ENCODE results near the gene PEX14. TPM values are rescaled to one million over a fixed set of nuclear protein-coding genes. Genes with fewer than 3 reads are reported as not detected.

The PEX14 gene
- polyA plus RNA-seq, 3 donors, result 2.2 to 8.8 (median 2.7) TPM

DNA sequence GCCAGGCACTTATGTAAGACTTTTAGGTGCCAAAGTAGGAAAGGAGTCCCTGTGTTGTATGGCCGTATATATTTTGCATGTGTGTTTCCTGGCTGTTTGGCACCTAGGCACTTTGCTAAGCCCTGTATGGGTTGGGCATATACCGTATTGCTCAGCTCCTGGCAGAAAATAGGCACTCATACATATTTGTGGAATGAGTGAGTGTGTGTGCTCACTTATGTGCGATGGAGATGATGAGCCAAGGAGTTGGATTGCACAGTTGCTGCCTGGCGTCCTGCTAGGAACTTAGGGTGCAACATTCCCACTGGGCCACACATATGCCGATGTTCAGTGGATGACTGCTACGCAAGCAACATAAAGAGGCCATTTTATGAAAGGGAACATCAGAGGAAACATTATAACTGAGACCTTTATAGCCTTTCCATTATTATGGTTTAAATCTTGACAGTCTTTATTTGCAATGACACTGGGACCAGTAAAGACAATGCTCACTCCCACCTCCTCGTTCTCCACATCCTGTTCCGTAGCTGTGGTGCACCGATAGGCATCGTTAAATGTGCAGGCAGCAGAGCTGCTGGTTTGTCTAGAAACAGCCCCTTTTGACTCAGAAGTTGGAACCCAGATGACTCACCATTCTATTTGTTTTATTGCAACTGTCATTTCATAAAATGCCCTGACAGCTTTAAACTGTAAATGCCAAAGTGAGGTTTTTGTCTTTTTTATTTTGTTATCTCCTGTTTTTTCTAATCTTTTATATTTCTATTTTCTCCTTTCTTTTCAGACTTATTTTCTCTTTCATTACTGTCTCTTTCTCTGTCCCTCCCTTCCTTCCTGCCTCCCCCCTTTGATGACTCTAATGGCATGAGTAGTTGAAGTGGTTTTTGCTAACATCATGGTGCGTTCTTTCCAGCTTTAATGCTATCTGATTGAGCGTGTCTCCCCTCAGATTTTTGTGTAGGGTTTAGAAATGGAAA, 36.1 kb downstream of the PEX14 start:
- H2AFZ ChIP-seq (ENCODE audit: insufficient read depth, low read depth, low read length, poor library complexity, severe bottlenecking), result no peak overlapping the region
- peak overlapping the region in 3 of 7 donors; percentile 41 to 67 (median 65) for H3K27ac Mint-ChIP-seq
- intact Hi-C loops (cut with micrococcal nuclease), result no loop called here
- peak overlapping the region; percentile 11 for H3K9ac ChIP-seq (ENCODE audit: insufficient read depth, low read length, poor library complexity, severe bottlenecking)
- H3K36me3 Mint-ChIP-seq, result peaks cover 16 to 19% of the 10 kb centered on the region in 2 donors
- peaks cover 49% of the 10 kb centered on the region for H3K79me2 ChIP-seq (ENCODE audit: insufficient read depth, low read length)
- H3K4me3 Mint-ChIP-seq, result peak overlapping the region in 1 of 2 donors; percentile 14
- H3K4me2 ChIP-seq (replicated peaks; ENCODE audit: extremely low read depth, low read length, poor library complexity, severe bottlenecking), result no peak overlapping the region
- peaks cover 88% of the 10 kb centered on the region for H4K20me1 ChIP-seq (ENCODE audit: insufficient read depth, low read length)
- H3K27ac ChIP-seq (ENCODE audit: low read depth in 1 of 2, low read length in 2 of 2), result peak overlapping the region in 1 of 2 donors; percentile 29
- H3K27me3 ChIP-seq (ENCODE audit: control insufficient read depth in 2 of 2, insufficient read depth in 2 of 2, low read length in 2 of 2), result no peaks in the 10 kb centered on the region
- no peaks in the 10 kb centered on the region for H3K9me3 Mint-ChIP-seq
- H3K27me3 Mint-ChIP-seq (ENCODE audit: low read depth in 3 of 3), result no peaks in the 10 kb centered on the region
- peaks cover 33% of the 10 kb centered on the region for H3K4me1 Mint-ChIP-seq
- no peaks in the 10 kb centered on the region for H3K9me3 ChIP-seq (replicated peaks in 1 of 2; ENCODE audit: control insufficient read depth in 1 of 2, insufficient read depth in 1 of 2, low read length in 2 of 2)
- no peak overlapping the region for H3K4me3 ChIP-seq (replicated peaks in 1 of 3; ENCODE audit: low read depth in 2 of 3, low read length in 3 of 3)
- DNase-seq, result peak in 1 of 3 donors; percentile 30
- 12% methylated on average over 9 of the region's 12 CpGs for WGBS (ENCODE audit: insufficient coverage)
- H3K36me3 ChIP-seq (replicated peaks in 1 of 2; ENCODE audit: control insufficient read depth in 1 of 2, insufficient read depth in 2 of 2, low read length in 2 of 2), result peaks cover 0 to 5% of the 10 kb centered on the region in 2 donors
- H3K4me1 ChIP-seq (ENCODE audit: control insufficient read depth in 1 of 2, insufficient read depth in 2 of 2, low read length in 2 of 2), result peaks cover 9 to 25% of the 10 kb centered on the region in 2 donors
- TF ChIP-seq CTCF (IDR thresholded peaks at IDR 0.05), result no peak

DNA sequence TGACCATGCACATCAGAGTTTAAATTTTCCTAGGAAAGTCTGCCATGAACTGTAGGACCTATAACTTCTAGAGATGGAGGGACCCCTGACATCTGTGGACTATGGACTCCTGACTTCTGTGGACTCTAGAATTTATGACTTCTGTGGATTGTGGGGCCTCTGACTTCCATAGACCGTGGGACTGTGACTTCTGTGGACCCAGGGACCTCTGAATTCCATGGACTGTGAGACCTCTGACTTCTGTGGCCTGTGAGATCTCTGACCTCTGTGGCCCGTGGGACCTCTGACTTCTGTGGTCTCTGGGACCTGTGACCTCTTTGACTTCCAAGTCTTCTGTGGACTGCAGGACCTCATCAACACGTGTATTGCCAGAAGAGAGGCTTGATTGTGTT, 36.7 kb downstream of the PEX14 start:
- Mint-ChIP-seq H3K27ac (peak overlapping the region in 4 of 7 donors; percentile 5 to 65 (median 43)), H3K4me3 (no peak overlapping the region), H3K27me3 (ENCODE audit: low read depth in 3 of 3) (no peaks in the 10 kb centered on the region), H3K36me3 (peaks cover 14 to 21% of the 10 kb centered on the region in 2 donors), H3K4me1 (peaks cover 35% of the 10 kb centered on the region), H3K9me3 (no peaks in the 10 kb centered on the region)
- peak overlapping the region in 1 of 2 donors; percentile 29 for H3K27ac ChIP-seq (ENCODE audit: low read depth in 1 of 2, low read length in 2 of 2)
- H3K4me2 ChIP-seq (replicated peaks; ENCODE audit: extremely low read depth, low read length, poor library complexity, severe bottlenecking), result no peak overlapping the region
- H3K4me3 ChIP-seq (replicated peaks in 1 of 3; ENCODE audit: low read depth in 2 of 3, low read length in 3 of 3), result no peak overlapping the region
- H3K4me1 ChIP-seq (ENCODE audit: control insufficient read depth in 1 of 2, insufficient read depth in 2 of 2, low read length in 2 of 2), result peaks cover 9 to 26% of the 10 kb centered on the region in 2 donors
- H3K79me2 ChIP-seq (ENCODE audit: insufficient read depth, low read length), result peaks cover 56% of the 10 kb centered on the region
- H3K27me3 ChIP-seq (ENCODE audit: control insufficient read depth in 2 of 2, insufficient read depth in 2 of 2, low read length in 2 of 2), result no peaks in the 10 kb centered on the region
- no peak overlapping the region for H3K9ac ChIP-seq (ENCODE audit: insufficient read depth, low read length, poor library complexity, severe bottlenecking)
- intact Hi-C loops (cut with micrococcal nuclease), result no loop called here
- peaks cover 88% of the 10 kb centered on the region for H4K20me1 ChIP-seq (ENCODE audit: insufficient read depth, low read length)
- DNase-seq, result no peak
- no peak for TF ChIP-seq CTCF (IDR thresholded peaks at IDR 0.05)
- no peak overlapping the region for H2AFZ ChIP-seq (ENCODE audit: insufficient read depth, low read depth, low read length, poor library complexity, severe bottlenecking)
- H3K36me3 ChIP-seq (replicated peaks in 1 of 2; ENCODE audit: control insufficient read depth in 1 of 2, insufficient read depth in 2 of 2, low read length in 2 of 2), result peaks cover 0 to 5% of the 10 kb centered on the region in 2 donors
- 53% methylated on average over 3 of the region's 3 CpGs for WGBS (ENCODE audit: insufficient coverage)
- H3K9me3 ChIP-seq (replicated peaks in 1 of 2; ENCODE audit: control insufficient read depth in 1 of 2, insufficient read depth in 1 of 2, low read length in 2 of 2), result no peaks in the 10 kb centered on the region

Data from CD14-positive monocyte (primary cell).